SK-N-SH treated with all-trans-retinoic acid at 6 μM for 48 hours (cell line): ENCODE measurements around the gene MYO1H.

Source experiments
- ATAC-seq: fragments of 200-7000 bp; cut with Tn5 transposase; 3 replicates; pipeline ENCODE4 v1.9.1; 2020; ENCODE audit warnings: mild to moderate bottlenecking, moderate library complexity
- ARNTL ChIP-seq: fragments of 450-650 bp; formaldehyde crosslinking; IDR thresholded peaks from 2 replicates; pipeline ENCODE4 v1.5.0; 2020; ENCODE audit warnings: low read depth, mild to moderate bottlenecking, moderate library complexity, borderline replicate concordance
- BACH2 ChIP-seq: fragments of 250-450 bp; sonication (Bioruptor Pico); IDR thresholded peaks from 2 replicates; pipeline ENCODE4 v1.9.0; 2021; ENCODE audit warnings: mild to moderate bottlenecking, borderline replicate concordance
- CSDC2 ChIP-seq: fragments of 250-450 bp; sonication (Bioruptor Pico); IDR thresholded peaks from 2 replicates; pipeline ENCODE4 v1.5.0; 2020; ENCODE audit warnings: mild to moderate bottlenecking, moderate library complexity
- ESRRG ChIP-seq: fragments of 250-450 bp; sonication (Bioruptor Pico); IDR thresholded peaks from 2 replicates; pipeline ENCODE4 v1.6.1; 2021; ENCODE audit warnings: mild to moderate bottlenecking
- GLIS3 ChIP-seq: fragments of 250-450 bp; sonication (Bioruptor Pico); IDR thresholded peaks from 2 replicates; pipeline ENCODE4 v1.5.0; 2020; ENCODE audit warnings: mild to moderate bottlenecking, moderate library complexity
- OSR1 ChIP-seq: fragments of 250-450 bp; sonication (Bioruptor Pico); IDR thresholded peaks from 2 replicates; pipeline ENCODE4 v1.8.0; 2022; ENCODE audit warnings: moderate library complexity, mild to moderate bottlenecking, inconsistent platforms
- POU6F1 ChIP-seq: fragments of 250-450 bp; sonication (Bioruptor Pico); IDR thresholded peaks from 2 replicates; pipeline ENCODE4 v1.8.0; 2021; ENCODE audit warnings: low read depth, mild to moderate bottlenecking, moderate library complexity, borderline replicate concordance
- PPARA ChIP-seq: fragments of 250-450 bp; sonication (Bioruptor Pico); IDR thresholded peaks from 2 replicates; pipeline ENCODE4 v1.5.0; 2020; ENCODE audit warnings: mild to moderate bottlenecking, borderline replicate concordance
- RARB ChIP-seq: fragments of 250-450 bp; sonication (Bioruptor Pico); IDR thresholded peaks from 2 replicates; pipeline ENCODE4 v1.8.0; 2021; ENCODE audit warnings: mild to moderate bottlenecking, moderate library complexity
- SNAI2 ChIP-seq: fragments of 250-450 bp; sonication (Bioruptor Pico); IDR thresholded peaks from 2 replicates; pipeline ENCODE4 v1.5.0; 2020; ENCODE audit warnings: mild to moderate bottlenecking, moderate library complexity
- TCF4 ChIP-seq: fragments of 250-450 bp; sonication (Bioruptor Pico); IDR thresholded peaks from 2 replicates; pipeline ENCODE4 v1.8.0; 2021; ENCODE audit warnings: mild to moderate bottlenecking, moderate library complexity, borderline replicate concordance
- TOX ChIP-seq: fragments of 250-450 bp; sonication (Bioruptor Pico); IDR thresholded peaks from 2 replicates; pipeline ENCODE4 v1.8.0; 2021; ENCODE audit warnings: mild to moderate bottlenecking, moderate library complexity, borderline replicate concordance
- TSHZ2 ChIP-seq: fragments of 250-450 bp; sonication (Bioruptor Pico); IDR thresholded peaks from 2 replicates; pipeline ENCODE4 v1.5.0; 2020; ENCODE audit warnings: mild to moderate bottlenecking, moderate library complexity
- ZC3H10 ChIP-seq: fragments of 250-450 bp; sonication (Bioruptor Pico); IDR thresholded peaks from 2 replicates; pipeline ENCODE4 v1.5.1; 2021; ENCODE audit warnings: mild to moderate bottlenecking, moderate library complexity
- ZFP3 ChIP-seq: fragments of 250-450 bp; sonication (Bioruptor Pico); IDR thresholded peaks from 2 replicates; pipeline ENCODE4 v1.5.0; 2020; ENCODE audit warnings: mild to moderate bottlenecking, moderate library complexity
- ZNF565 ChIP-seq: fragments of 450-650 bp; formaldehyde crosslinking; conservative IDR thresholded peaks from 2 replicates; pipeline ENCODE4 v1.5.0; 2020; ENCODE audit warnings: low read depth, mild to moderate bottlenecking, moderate library complexity
- ZNF70 ChIP-seq: fragments of 450-650 bp; formaldehyde crosslinking; IDR thresholded peaks from 2 replicates; pipeline ENCODE4 v1.5.0; 2020; ENCODE audit warnings: mild to moderate bottlenecking, moderate library complexity
- ZNF8 ChIP-seq: fragments of 450-650 bp; formaldehyde crosslinking; IDR thresholded peaks from 2 replicates; pipeline ENCODE4 v1.5.0; 2020; ENCODE audit warnings: mild to moderate bottlenecking, moderate library complexity
- TF ChIP-seq, protein P1 (sequence below): fragments of 250-450 bp; sonication (Bioruptor Pico); IDR thresholded peaks from 2 replicates; pipeline ENCODE4 v1.5.1; 2020; ENCODE audit warnings: low read depth, mild to moderate bottlenecking, moderate library complexity
- TF ChIP-seq, protein P2 (sequence below): fragments of 250-450 bp; sonication (Bioruptor Pico); IDR thresholded peaks from 2 replicates; pipeline ENCODE4 v1.8.0; 2020; ENCODE audit warnings: mild to moderate bottlenecking, moderate library complexity, borderline replicate concordance

The MYO1H gene

DNA sequence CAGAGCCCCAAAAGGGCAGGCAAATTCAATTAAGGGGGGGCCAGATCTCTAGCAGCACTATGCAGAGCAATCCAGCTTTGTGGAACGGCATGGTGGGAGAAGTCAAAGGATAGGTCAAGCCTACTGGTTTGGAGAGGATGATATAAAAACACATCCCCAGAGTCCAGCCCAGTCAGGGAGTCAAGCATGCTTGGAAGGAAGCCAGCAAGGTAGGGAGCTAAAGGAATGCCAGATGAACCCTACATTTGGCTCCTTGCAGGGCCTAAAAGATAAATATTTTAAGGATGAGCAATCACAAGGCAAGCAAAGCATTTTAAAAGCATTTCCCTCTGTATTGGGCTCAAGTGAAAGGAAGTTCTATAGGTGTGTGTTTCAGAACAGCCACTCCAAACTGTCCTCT is 108.0 kb downstream of the MYO1H start:
- TF ChIP-seq, protein P1, sequence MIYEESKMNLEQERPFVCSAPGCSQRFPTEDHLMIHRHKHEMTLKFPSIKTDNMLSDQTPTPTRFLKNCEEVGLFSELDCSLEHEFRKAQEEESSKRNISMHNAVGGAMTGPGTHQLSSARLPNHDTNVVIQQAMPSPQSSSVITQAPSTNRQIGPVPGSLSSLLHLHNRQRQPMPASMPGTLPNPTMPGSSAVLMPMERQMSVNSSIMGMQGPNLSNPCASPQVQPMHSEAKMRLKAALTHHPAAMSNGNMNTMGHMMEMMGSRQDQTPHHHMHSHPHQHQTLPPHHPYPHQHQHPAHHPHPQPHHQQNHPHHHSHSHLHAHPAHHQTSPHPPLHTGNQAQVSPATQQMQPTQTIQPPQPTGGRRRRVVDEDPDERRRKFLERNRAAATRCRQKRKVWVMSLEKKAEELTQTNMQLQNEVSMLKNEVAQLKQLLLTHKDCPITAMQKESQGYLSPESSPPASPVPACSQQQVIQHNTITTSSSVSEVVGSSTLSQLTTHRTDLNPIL (CRISPR knock-in tag): no peak
- TF ChIP-seq TCF4 (CRISPR knock-in tag) (no peak), ZC3H10 (CRISPR knock-in tag) (no peak), ZNF8 (CRISPR knock-in tag) (no peak), CSDC2 (CRISPR knock-in tag) (no peak), ZFP3 (CRISPR knock-in tag) (no peak), ZNF70 (CRISPR knock-in tag) (no peak), GLIS3 (CRISPR knock-in tag) (no peak), RARB (CRISPR knock-in tag) (no peak), ESRRG (no peak), OSR1 (CRISPR knock-in tag) (no peak), BACH2 (CRISPR knock-in tag) (no peak), SNAI2 (CRISPR knock-in tag) (no peak), TSHZ2 (CRISPR knock-in tag) (no peak), TOX (CRISPR knock-in tag) (no peak), POU6F1 (no peak), ZNF565 (CRISPR knock-in tag) (no peak)
- TF ChIP-seq, protein P2, sequence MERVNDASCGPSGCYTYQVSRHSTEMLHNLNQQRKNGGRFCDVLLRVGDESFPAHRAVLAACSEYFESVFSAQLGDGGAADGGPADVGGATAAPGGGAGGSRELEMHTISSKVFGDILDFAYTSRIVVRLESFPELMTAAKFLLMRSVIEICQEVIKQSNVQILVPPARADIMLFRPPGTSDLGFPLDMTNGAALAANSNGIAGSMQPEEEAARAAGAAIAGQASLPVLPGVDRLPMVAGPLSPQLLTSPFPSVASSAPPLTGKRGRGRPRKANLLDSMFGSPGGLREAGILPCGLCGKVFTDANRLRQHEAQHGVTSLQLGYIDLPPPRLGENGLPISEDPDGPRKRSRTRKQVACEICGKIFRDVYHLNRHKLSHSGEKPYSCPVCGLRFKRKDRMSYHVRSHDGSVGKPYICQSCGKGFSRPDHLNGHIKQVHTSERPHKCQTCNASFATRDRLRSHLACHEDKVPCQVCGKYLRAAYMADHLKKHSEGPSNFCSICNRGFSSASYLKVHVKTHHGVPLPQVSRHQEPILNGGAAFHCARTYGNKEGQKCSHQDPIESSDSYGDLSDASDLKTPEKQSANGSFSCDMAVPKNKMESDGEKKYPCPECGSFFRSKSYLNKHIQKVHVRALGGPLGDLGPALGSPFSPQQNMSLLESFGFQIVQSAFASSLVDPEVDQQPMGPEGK (CRISPR knock-in tag): no peak
- TF ChIP-seq, all 23 proteins: peak for 0
- no peak; the same call in 2 of the 3 replicates for ATAC-seq

- ATAC-seq: no peak
- TF ChIP-seq ZNF70 (CRISPR knock-in tag): no peak
- TF ChIP-seq, all 23 proteins: peak for 0
These were observed 110.4 kb downstream of the MYO1H start for GRCh38 chr12:109458086-109458485.

DNA sequence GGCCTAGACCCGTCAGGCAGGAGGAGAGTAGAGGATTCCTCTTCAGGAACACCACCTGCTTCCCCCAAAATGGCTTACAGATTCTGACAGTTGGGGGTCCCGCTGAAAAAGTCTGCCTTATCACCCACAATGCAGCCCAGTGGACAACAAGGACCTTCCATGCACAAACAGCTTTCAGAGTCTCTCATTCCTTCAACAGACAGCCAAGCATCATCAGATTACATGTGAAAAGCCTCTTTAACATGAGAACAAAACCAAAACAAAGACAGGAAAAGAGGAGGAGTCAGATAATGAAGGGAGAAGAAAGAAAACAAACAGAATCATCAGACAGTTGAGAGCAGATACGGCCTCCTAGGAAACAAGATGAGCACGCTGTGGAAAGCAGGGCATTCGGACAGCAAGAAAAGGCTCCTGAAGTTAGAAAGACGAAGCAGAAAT is 111.1 kb downstream of the MYO1H start:
- TF ChIP-seq TCF4 (CRISPR knock-in tag): no peak
- TF ChIP-seq TOX (CRISPR knock-in tag): no peak
- TF ChIP-seq SNAI2 (CRISPR knock-in tag): no peak
- TF ChIP-seq ZFP3 (CRISPR knock-in tag): no peak
- no peak for TF ChIP-seq RARB (CRISPR knock-in tag)
- TF ChIP-seq ZC3H10 (CRISPR knock-in tag): no peak
- TF ChIP-seq, protein P1 (CRISPR knock-in tag): no peak
- no peak for ATAC-seq

GRCh38 chr12:109459247-109459646 is 111.5 kb downstream of the MYO1H start:
- no peak for ATAC-seq
- no peak for TF ChIP-seq POU6F1
- no peak for TF ChIP-seq TSHZ2 (CRISPR knock-in tag)
- TF ChIP-seq, protein P1 (CRISPR knock-in tag): no peak
- TF ChIP-seq PPARA: no peak
- no peak for TF ChIP-seq ZFP3 (CRISPR knock-in tag)
- no peak for TF ChIP-seq ESRRG
- no peak for TF ChIP-seq OSR1 (CRISPR knock-in tag)
- no peak for TF ChIP-seq ARNTL (CRISPR knock-in tag)
- no peak for TF ChIP-seq ZC3H10 (CRISPR knock-in tag)
